Measurements from ENCODE around the gene PERM1.
"Not testable (repeated sequence)": the region's sequence is repeated elsewhere in the genome, so short reads cannot be mapped to it uniquely, and the experiment has no call there.

PERM1 gene

DNA sequence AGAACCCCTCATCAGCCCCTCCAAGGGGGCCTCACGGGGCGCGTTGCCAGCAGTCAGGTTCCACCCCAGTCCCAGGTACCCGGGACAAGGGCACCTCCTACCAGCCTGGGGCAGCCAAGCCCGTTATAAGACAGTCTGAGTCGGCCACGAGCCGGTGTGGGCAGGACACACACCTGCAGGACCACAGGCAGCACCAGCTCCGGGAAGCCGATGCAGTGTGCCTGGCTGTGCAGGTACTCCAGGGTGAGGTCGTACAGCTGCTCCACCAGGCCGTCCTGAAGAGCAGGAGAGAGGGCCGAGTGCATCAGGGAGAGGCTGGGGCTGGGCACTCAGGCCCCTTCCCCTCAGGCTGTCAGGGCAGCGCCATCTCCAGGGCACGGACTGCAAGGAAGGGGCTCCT is 33.9 kb downstream of the PERM1 start:
- no peak for DNase-seq (ENCODE audit: low spot score)

- not testable (repeated sequence) for DNase-seq (ENCODE audit: low spot score)
Measured at GRCh38 chr1:946811-947210, 35.1 kb downstream of the PERM1 start.

GRCh38 chr1:945688-946556 is 36.0 kb downstream of the PERM1 start:
- no peak for DNase-seq (ENCODE audit: low spot score)

DNA sequence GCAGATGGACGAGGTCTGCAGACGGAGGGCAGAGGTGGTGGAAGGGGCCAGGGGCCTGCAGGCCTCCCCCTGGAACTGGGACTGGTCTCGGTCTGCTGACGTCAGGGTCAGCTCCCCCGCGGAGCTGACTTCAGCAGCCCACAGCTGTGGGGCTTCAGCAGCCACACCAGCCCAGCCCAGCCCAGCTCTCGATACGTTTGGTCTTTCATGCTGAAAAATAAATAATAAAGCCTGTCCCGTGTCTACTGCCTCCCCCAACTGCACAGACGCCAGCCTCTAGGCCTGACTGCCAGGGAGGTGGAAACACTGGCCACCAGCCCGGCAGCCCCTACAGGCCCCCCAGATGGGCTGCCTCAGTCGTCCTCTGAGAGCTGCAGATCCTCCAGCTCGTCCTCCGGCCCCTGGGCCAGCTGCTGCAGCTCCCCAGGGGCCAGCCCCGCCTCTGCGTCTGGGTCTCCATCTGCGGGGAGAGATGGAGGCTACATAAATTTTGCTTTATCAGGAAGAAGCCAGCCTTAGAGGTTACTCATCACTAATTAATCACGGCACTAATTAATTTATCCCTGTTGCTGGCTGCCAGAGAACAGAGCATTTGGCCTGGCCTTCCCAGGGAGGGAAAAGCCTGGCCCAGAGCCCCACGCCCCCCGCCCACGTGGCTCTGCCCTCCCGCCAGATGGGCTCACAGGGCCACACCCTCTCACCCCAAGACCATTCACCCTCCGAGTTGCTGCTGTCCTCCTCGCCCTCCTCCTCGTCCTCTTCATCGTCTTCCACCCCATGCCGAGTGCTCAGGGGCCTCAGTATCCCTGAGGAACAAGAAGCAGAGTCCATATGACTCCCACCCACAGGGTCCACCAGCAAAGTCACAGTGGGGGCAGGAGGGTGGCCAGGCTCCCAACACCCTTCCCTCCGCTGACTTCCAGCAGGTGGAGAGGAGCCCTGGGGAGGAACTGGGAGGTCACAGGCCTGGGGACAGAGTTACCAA is 37.3 kb downstream of the PERM1 start:
- DNase-seq (ENCODE audit: low spot score): no peak

DNA sequence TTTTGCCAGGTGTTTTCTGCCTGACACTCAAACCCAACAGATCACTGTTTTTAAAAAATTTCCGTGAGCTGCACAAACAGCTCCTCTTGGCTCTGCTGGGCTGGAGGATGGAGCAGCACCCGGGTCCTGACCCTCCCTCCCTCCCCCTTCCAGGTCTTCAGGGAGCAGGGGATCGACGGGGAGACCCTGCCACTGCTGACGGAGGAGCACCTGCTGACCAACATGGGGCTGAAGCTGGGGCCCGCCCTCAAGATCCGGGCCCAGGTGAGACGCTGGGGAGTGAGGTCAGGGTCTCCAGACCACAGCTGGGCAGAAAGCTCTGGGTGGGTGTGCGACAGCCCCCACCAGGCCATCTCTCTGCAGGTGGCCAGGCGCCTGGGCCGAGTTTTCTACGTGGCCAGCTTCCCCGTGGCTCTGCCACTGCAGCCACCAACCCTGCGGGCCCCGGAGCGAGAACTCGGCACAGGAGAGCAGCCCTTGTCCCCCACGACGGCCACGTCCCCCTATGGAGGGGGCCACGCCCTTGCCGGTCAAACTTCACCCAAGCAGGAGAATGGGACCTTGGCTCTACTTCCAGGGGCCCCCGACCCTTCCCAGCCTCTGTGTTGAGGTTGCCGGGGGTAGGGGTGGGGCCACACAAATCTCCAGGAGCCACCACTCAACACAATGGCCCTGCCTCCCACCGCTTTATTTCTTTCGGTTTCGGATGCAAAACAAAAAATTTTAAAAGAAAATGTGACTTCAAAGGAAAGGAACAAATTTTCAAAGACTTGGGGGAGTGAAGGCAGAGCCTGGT is 38.1 kb downstream of the PERM1 start:
- DNase-seq (ENCODE audit: low spot score): no peak

- DNase-seq (ENCODE audit: low spot score): no peak
Measured at GRCh38 chr1:942864-943533, 38.9 kb downstream of the PERM1 start.

- DNase-seq (ENCODE audit: low spot score): no peak
Measured at GRCh38 chr1:942411-942821, 39.5 kb downstream of the PERM1 start.

DNA sequence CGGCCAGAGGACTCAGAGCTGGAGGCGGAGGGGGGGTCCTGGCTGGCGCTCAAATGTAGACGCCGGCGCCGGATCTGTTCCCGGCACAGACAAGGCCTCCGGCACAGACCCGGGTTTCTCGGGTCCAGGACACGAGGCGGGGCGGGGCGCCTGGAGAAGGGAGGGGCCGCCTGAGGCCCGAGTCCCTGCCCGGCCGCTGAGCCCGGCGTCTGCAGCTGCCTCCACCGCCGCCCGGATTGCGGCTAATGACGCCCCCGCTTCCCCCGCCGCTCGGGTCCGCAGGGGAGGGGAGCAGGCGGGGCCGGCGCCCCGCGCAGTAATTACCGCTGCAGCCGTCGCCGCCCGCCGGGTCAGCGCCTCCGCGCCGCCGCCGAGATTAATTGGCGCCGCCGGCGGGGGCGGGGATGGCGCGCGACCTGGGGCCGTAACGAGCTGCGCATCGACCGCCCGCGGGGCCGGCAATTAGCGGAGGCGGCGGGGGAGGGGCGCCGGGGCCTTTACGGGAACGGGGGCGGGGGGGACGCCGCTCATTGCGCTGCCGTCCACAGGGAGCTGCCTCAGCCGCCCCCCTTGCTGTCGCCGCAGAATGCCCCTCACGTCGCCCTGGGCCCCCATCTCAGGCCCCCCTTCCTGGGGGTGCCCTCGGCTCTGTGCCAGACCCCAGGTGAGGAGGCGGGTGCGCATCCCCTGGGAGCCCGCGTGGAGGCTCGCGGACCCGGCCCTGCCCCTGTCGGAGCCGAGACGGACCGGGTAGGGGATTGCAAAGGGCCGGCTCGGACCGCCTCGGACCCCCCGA is 40.1 kb downstream of the PERM1 start:
- DNase-seq (ENCODE audit: low spot score): no peak

DNA sequence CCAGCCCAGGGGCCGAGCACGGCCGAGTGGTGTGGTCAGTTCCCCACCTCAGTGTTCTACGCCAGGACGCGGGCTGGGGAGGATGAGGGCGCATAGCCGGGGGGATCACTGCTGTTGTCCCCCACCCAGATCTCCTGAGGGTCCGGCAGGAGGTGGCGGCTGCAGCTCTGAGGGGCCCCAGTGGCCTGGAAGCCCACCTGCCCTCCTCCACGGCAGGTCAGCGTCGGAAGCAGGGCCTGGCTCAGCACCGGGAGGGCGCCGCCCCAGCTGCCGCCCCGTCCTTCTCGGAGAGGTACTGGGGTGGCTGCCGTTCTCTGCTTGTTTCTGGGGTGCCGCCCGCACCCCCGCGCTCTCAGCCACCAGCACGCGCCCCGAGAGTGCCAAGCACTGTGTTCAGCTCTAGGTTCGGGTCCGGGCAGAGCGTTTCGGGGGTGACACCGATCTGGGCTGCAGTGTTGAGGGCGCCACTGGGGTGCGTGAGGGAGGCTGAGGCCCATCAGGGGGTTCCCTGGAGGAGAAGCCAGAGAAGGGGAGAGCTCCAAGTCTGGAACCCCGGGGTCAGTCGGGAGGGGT is 40.8 kb downstream of the PERM1 start:
- no peak for DNase-seq (ENCODE audit: low spot score)

DNA sequence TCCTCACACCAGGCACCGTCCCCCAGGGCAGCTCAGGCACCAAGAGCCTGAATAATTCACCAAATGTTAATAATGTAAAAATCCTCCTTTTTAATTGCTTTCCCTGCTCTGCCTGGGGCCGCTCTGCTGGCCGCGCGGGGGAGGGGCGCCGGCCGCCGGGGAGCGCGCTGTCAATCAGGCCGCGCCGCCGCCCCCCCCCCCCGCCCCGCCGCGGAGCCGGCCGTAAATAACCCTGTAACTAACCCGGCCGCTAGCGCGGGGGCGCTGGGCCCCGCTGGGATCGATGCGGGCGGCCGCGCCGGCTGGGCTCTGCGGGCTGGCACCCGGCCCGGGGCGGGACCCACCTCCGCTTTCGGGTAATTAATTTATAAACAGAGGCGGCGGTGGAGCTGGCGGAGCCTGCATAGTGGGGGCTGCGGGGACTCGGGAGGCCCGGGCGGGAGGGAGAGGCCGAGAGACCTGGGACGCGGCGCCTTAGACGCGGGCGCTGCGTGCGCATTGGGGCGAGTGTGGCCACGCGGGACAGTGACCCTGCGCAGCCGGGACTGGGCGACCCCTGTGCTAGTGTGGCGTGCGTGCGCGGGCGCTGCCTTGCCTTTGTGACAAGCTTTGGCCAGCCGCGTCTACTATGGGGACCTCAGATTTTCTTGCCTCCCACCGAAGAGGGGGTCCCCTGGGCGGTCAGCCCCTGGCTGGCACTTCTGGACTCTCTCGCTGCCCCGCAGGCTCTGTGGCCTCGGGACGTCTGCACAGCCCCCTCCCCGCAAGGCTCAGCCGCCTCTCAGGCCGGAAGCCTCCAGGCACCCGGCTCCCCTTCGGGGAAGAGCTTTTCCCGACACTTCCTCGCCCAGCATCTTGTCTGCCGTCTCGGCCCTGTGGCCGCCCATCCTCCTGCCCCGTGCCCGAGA is 41.5 kb downstream of the PERM1 start:
- no peak for DNase-seq (ENCODE audit: low spot score)

DNA sequence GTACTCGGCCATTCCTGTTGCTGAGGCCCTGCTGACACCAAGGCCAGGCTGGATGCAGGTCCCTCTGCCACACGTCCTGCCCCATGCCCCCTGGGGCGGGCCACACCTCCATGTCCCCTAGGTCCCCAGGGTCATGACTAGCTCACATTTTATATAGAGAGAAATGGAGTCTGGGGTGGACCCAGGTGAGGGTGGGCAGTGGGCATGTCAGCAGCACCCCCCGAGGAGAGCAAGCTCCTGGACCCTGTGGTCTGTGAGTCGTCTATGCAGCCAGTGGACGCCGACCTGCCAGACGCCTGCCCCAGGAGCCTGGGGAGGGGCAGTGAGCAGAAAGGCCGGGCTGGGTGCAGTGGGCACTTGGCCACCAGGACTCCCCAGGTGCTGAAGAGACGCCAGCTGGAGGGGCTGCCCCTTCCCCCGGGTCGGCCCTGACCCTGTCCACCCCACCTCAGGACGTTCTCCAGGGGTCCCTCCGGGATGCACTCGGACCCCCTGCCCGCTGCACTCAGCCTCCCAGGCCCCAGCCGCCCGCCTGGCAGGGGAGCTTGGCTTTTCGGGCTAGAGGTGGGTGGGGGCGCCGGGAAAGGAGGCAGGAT is 42.3 kb downstream of the PERM1 start:
- DNase-seq (ENCODE audit: low spot score): no peak

- DNase-seq (ENCODE audit: low spot score): no peak
Measured at GRCh38 chr1:938711-939489, 43.0 kb downstream of the PERM1 start.

DNA sequence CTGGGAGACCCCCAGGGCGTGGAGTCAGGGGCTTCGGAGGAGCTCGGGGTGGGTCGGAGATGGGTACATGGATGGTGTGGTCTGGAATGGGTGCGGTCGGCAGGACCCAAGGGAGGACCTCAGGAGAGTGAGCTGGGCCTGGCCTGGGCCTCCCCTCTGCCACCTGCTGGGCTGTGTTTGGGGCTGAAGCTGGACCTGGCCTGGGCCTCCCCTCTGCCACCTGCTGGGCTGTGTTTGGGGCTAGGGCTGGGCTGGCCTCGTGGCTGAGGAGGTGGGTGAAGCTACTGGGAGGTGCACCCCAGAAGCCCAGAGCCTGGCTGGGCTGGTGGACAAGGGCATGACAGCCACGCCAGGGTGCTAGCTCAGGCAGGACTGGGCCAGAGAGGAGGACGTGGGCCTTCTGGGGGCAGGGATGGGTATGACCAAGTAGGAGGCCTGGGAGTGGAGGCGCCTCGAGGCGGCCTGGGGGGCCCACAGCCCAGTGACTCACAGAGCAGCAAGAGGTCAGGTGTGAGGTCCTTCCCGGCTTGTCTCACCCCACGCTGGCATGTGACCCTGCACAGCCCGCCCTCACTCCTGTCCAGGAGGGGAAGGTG is 43.7 kb downstream of the PERM1 start:
- DNase-seq (ENCODE audit: low spot score): no peak

- DNase-seq (ENCODE audit: low spot score): no peak
Measured at GRCh38 chr1:937521-937920, 44.4 kb downstream of the PERM1 start.

DNA sequence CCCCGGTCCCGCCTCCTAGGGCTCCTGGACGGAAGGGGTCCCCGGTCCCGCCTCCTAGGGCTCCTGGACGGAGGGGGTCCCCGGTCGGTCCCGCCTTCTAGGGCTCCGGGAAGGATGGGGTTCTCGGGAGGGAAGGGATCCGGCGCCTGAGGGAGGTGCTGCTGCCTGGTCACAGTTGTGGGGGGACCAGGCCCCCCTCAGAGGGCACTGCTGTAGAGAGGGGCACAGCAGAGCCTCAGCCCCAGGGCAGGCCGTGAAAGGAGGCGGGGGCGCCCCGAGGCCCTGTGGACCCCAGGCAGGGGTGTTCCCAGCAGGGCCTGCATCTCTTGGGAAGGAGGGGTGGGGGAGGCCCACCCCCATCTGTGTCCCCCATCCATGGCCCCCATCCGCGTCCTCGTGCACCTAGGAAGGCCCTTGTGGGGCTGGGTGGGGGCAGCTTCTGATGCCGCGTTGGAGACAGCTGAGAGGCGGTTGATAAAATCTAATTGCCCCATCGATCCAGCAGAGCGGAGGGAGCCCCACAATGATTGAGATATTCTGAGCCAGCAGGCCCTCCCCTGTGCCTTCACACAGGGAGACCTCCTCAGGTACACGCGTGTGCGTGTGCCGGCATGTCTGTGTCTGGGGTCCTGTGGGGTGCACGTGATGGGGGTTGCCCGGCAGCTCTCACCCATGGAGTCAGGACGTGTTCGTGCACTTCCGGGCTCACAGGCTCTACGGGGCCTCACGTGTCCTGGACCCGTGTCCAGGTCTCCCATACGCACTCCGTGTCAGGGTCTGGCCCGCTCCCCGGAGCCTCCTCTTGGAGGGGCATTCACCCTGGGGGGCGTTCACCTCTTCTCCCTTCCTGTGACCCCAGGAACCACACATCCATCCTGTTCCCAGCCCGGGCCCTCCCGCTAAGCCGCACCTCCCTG is 45.3 kb downstream of the PERM1 start:
- no peak for DNase-seq (ENCODE audit: low spot score)

- no peak for DNase-seq (ENCODE audit: low spot score)
Measured at GRCh38 chr1:935751-936231, 46.1 kb downstream of the PERM1 start.

All from CD4-positive, alpha-beta T cell treated with Interleukin-15 for 4 hours (primary cell).